HG02678 (cell line): Measurements from ENCODE around the gene UBE2QL1.

Experiments used
- ATAC-seq: cut with Tn5 transposase; IDR thresholded peaks from one replicate; pipeline ENCODE4 v1.9.1; 2021; ENCODE audit warnings: mild to moderate bottlenecking, moderate library complexity; ENCODE audit not compliant: unreplicated experiment

Gene UBE2QL1

DNA sequence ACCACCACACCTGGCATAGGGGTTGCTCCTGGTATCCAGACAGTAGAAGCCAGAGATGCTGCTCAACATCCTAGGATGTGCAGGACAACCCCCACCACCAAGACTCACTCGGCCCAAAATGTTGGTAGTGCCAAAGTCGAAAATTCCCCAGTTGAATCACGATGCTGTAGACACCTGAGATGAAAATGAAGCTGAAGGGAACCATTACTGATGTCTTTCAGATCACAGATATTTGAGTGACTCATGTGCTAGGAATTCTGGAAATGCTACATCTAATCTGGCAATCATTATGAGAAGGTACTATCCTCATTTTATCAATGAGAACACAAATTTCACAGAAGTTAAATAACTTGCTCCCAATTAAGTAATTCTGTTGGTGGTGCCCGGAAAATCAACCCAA, 21.0 kb upstream of the UBE2QL1 start:
- ATAC-seq, result no peak

DNA sequence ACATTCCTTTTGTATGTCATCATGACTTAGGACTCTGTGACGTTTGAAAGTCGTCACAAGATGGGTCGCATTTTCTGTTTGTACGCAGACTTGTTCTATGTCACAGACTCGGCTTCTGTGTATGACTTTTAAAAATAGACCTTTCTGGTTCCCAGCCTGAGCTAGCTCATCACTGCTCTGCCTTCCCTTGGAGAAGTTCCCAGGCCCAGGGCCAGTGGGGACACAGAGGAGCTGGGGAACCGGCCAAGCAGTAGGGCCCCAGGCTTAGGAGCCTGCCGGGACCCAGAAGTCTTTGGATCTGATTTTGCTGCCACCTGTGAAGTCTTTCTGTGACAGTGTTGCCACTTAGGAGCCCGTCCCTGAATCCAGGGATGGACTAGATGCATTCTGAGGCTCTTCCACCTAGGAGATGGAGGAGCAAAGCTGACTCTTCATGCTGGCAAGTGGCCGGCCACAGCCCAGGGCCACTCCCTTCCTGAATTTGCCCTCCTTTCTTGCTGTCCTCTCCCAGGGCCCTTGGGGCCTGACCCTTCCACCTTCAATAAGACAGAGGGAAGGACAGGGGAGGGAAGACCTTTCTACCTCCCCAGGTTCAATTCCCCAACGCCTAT, 18.1 kb upstream of the UBE2QL1 start:
- no peak for ATAC-seq

DNA sequence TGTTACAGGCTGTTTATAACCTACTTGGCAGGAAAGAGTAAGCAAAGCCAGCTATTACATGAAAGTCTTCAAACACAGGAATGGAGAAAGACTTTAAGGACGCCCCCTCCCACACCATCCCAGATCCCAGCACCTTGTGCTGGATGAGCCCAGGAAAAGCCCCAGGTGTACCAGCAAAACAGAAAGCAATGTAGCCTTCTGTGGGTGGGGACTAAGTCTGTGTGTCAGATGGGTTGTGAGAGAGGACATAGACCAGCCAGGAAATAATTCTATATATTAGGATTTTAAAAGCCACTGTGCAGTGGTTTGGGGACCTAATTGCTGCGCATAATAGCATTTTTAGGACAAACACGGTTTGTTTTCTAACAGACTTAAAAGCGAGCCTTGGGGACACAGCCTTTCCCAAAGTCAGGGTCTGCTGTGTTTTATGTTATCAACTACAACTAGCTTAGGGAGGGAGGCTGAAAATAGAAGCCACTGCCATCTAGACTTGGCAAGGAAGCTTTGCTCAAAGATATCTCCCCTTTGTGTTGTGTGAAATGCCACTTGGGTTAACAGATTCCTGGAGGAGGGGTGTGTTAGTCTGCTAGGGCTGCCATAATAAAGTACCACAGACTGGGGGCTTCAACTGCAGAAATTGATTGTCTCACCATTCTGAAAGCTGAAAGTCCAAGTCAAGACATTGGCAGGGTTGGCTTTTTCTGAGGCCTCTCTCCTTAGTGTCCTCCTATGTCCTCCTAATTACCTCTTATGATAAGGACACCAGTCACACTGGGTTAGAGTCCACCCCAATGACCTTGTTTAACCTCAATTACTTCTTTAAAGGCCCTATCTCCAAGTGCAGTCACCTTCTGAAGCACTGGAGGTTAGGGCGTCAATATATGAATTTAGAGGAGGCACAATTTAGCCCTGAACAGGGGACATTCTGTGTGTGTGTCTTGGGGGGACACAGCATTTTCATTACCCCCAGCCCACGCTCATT, 17.2 kb upstream of the UBE2QL1 start:
- no peak for ATAC-seq

DNA sequence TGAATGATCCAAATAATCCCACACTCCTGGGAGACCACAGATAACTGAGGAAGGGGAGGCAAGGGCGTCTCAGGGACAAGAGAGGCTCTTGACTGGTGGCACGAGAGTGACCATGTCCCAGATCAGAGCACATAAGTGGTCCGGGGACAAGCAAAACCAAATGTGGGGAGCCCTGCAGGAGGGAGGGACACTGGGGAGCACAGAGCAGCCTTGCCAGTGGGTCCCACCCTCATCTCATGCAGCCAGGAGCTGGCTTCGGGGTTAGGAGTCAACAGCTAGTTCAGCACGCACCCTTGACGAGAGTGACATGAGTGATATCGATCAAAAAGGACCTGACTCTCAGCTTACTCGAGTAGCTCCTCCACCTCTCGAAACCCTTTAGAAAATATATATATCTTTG, 16.5 kb upstream of the UBE2QL1 start:
- ATAC-seq, result no peak

DNA sequence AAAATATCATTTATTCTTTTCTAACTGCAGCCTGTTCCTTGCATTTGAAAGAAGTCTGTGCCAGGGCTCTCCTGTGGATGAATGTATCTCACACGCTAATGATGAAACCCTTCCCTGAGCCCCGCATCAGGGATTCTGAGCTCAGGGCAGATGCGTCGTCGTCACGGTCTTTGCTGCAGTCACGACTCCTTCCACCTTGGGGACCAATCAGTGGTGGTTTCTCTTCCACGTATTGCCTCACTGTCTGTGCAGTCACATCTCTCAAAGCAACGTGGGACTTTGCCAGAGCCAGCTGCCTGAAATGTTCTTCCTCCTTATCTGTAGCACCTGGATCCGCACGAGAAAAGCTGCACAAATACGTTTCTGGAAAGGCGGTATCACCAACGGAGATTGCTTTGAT, 13.9 kb upstream of the UBE2QL1 start:
- ATAC-seq, result no peak

DNA sequence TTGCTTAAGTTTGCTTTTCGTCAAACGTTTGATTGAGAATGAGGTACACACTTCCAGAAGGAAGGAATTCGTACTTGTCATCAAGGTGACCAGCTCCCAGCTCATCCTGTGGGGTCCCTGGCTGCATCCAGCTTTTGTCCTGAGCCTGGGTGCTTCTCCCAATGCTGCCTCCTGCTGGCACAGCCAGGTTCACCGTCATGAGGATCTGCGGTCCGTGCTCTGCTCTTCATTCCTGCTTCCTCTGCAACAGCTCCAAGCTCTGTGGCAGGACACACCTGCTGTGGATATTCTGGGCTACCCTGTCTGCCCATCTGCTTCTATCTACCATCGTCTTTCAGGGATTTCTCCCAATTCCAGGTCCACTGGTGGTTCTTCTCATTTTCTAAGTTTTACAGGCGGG, 13.3 kb upstream of the UBE2QL1 start:
- no peak for ATAC-seq

DNA sequence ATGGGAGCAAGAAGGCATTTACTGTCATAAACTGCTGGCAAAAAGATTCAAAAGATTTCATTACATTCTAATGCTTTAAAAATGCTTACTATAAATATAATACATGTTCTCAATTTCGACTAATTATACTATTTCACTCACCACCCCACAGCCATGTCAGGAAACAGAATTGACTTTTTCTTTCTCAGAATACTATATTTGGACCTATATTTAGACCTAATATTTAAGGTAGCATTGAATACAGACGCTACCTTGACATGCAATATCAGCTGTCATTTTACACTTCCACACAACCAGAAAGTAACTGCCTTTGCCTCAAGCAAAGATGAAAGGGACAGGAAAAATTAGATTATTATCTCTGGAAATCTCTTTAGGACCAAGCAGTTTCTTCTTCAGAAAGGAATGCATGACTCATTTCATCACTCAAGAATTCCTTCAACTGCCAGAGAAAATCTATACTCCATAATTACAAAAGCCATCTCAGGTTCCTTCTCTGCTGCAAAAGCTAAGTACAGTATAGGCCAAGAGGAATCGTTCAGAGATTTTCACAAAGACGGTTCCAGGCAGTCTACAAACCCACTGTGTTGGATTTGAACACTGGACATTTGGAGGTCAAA, 11.8 kb upstream of the UBE2QL1 start:
- ATAC-seq, result no peak

DNA sequence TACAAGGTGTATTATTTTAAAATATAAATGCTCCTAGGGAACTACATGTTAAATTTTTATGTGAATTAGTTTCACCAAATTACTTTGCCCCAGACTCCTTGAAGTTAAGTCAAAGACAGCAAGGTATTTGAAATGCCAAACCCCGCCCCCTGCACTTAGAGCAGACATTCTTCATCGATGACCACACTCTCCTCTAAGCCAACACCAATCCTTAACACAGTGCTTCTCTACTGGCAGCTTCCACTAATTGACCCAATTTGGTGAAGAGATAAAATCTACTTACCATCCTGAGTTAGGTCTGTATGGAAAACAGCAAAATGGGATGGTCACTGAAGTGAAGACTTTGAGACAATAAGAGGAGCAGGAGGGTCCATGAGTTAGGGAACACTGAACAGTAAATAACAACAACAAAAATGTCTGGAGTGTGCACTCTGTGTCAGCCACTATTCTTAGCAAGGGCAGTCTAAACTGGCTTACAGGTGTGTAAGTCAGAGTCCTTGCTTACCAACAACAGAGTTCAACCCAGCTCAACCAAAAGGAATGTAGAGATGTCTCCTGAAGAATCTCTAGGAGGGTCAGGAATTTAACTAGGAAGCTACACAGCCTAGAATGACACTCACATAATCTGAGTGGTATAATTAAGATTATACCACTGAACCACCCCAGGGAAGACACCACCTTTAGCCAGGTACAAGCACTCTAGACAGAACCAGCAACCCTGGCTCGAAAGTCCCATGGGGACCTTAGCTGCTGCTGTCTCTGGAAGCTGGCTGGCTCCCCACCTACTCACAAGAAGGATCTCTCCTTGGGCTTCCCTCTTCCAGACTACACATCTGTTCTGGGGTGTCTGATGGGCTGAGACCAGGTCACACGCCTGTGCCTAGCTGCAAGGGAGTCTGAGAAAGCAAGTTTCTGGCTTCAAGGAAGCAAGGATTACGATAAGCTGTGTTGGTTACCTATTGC, 8.8 kb upstream of the UBE2QL1 start:
- no peak for ATAC-seq

DNA sequence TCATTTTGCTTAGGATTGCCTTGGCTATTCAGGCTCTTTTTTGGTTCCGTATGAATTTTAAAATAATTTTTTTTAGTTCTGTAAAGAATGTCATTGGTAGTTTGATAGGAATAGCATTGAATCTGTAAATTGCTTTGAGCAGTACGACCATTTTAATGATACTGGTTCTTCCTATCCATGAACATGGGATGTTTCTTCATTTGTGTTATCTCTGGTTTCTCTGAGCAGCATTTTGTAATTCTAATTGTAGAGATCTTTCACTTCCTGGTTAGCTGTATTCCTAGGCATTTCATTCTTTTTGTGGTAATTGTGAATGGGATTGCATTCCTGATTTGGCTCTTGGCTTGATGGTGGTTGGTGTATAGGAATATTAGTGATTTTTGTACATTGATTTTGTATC, 6.3 kb upstream of the UBE2QL1 start:
- ATAC-seq, result no peak

DNA sequence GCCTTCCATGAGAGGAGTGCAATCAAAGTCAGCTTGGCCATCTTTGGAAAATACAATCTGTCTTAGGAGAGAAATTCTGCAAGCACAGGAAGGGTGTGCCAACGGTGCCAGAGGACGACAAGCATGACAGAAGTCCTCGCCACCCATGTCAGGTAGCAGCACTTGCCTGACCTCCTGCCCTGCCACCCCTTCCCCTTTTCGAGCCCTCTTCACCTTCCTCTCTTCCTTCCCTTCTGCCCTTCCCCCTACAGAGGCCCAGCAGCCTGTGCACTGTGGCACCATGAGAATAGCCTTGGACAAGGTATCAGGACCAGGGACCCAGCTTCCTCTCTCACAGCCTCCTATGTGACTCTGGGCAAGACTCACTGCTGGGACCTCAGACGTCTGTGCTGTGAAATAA, 5.3 kb upstream of the UBE2QL1 start:
- ATAC-seq, result no peak

DNA sequence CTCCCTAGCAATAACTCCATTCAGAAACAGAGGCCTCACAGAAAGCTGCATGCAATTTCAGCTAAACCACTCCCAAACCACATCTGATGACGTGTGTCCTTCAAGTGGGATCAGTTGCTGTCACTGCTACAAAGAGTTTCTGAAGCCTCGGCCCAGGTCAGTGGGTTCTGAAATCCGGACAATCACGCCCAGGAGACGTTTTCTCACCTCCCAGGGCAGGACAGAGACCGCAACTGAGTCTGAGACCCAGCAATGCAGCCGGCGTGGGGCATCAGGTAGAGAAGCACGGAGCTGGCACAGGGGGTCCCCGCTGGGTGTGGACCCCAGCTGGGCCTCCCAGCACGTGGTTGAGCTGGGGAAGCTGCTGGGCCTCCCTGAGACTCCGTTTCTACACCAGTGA, 2.6 kb upstream of the UBE2QL1 start:
- ATAC-seq, result no peak

DNA sequence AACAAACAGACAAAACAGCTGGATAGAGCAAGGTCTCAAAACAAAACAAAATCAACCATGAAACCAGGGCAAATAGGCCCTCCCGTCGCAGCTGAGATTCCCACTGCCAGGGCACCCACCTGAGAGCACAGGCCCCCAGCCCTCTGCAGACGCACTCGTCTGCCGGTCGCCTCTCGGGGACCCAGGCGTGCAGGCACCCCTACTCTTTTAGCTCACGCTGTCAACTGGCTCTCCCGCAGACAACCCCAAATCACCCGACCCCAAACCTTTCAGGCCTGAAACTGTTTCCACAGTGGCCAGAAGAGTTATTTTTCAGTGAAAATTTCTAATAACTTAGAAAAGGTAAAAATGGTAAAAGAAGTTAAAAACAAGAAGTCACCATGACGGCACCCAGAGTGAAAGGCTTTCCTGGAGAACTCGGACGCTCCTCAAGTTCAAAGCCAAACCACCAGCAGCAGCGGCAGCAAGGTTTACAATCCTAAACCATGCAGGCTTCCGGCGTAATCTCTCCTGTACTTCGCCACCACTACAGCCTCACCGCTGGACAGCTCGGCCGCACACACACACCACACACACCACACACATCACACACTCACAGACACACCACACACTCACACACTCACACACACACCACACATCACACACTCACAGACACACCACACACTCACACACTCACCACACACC, 1.9 kb upstream of the UBE2QL1 start:
- no peak for ATAC-seq

DNA sequence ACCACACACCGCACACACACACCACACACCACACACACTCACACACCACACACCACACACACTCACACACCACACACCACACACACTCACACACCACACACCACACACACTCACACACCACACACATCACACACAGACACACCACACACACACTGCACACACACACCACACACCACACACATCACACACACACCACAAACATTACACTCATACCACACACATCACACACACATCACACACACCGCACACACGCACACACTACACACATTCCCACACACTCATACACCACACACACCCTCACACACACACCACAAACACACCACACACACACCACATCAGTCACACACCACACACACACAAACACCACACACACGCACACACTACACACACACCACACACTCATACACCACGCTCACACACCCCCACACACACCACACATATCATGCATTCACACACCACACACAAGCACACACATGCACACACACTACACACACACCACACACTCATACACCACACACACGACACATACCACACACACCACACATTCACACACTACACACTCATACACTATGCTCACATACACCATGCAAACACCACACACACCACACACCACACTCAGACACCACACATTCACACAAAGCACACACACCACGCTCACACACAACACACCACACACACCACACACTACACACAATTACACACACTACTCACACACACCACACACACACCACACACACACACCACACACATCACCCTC, 1.1 kb upstream of the UBE2QL1 start:
- no peak for ATAC-seq

DNA sequence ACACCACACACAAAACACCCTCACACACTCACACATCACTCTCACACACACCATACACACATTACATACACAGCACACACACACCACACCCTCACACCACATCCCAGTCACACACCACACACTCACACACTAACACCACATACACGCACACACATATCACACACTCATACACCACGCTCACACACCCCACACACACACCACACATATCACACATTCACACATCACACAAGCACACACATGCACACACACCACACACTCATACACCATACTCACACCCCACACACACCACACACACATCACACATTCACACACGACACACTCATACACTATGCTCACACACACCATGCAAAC, 543 bp upstream of the UBE2QL1 start:
- ATAC-seq, result no peak

DNA sequence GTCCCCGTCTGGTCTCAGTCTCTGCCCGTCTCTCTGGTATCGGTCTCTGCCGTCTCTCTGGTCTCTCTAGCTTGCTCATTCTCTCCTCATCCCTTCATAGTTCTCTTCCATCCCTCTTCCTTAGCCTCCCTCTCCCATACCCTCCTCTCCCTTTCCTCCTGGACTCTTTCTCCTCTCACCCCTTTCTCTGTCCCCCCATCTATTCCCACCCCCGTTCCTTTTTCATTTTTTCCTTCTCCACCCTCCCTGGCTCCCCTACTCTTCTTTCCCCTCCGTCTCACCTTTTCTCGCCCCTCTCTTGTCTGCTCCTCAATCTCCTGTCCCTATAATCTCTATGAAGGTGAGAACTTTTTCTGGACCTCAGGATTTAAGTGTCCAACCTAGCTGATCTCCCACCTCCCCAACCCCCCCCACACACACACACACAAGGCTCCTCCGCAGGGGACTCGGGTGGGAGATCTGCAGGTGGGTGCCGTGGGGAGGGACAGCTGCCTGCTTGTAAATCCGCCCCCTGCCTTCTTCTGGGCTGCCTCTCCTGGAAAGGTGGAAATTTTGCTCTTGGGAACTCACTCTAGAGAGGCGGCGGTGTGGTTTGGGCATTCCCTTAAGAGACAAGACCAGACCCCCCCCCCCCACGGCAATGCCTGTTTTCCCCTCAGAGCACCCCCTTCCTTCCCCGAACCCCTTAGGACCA, 953 bp downstream of the UBE2QL1 start:
- ATAC-seq, result no peak

DNA sequence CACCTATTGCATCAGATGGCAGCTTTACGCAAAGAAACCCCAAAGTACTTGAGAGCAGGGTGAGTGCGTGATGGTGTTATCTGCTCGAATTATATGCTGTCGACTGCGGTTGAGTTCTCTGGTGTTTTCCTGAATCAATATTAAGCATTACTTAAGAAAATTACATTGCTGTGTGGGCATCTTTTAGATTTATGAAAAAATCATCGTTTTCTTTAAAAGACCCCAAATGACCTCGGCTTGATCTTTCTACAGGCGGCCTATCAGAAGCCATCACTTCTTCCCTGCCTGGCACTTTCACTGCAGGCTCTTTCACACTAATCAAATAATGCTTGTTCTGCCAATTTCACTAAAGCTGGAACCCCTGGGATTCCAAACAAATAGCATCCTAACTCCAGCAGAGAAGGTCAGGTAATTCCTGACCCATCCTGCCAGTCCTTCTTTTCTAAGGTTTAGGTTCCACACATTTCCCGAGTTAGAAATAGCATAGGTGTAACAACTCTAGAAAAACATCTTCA, 1.7 kb downstream of the UBE2QL1 start:
- ATAC-seq, result no peak

DNA sequence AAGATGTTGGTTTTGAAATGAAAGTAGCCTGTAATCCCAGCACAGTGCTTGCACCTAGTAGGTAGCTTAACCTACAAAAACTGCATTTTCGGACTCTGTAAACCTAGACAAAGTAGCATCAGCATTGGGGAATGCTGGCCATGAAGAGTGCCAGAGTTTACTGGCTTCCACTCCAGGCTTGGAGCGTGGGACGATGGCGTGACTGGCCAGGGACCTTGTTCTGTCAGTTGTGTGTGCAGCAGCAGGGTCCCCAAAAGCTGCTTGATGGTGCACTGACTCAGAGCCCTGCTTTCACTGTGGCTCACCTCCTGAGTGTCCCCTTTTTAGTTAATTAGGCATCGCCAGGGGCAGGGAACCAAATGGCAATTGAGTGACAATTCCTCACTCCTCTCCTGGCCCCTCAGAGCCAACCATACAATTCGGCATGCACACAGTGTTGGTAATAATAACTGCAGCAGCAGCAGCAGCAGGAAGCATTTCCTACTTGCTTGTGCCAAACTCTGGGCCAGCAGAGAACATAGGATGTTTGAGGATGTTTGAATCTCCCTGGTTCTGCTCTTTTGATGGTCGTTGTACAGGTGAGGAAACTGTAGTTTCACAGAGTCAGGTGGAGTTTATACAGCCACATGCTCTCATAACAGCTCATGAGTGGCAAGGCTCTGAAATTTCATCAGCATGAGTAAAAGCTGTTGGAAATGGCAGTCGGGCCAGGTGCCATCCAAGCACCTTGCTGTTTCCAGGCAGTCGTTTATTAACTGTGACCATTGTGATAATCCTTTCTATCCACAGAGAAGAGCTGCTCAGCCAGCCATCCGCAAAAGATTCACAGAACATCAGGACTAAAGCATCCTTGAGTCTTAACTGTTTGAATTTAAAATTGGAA, 4.2 kb downstream of the UBE2QL1 start:
- ATAC-seq, result no peak
